Activated T-cell treated with anti-CD3 and anti-CD28 coated beads for 1 hour (primary cell): Measurements from ENCODE around the gene C16orf74.

Source experiments
- DNase-seq: peaks from one replicate; pipeline ENCODE4 v3.0.0-alpha.2; 2020; ENCODE audit warnings: low read depth

Gene C16orf74

GRCh38 chr16:85774136-85774535 is 23.2 kb upstream of the C16orf74 start:
- DNase-seq = no peak

- no peak for DNase-seq
Observed at GRCh38 chr16:85773044-85773443, 22.1 kb upstream of the C16orf74 start.

- no peak for DNase-seq
Observed at GRCh38 chr16:85770741-85771140, 19.8 kb upstream of the C16orf74 start.

- no peak for DNase-seq
Observed at GRCh38 chr16:85768199-85768598, 17.3 kb upstream of the C16orf74 start.

GRCh38 chr16:85767531-85767930 is 16.6 kb upstream of the C16orf74 start:
- DNase-seq = no peak

- no peak for DNase-seq
Observed at GRCh38 chr16:85765767-85766166, 14.9 kb upstream of the C16orf74 start.

GRCh38 chr16:85765211-85765610 is 14.3 kb upstream of the C16orf74 start:
- DNase-seq = no peak

- DNase-seq = no peak
Observed at GRCh38 chr16:85763616-85764015, 12.7 kb upstream of the C16orf74 start.

- DNase-seq = no peak
Observed at GRCh38 chr16:85762970-85763369, 12.1 kb upstream of the C16orf74 start.

GRCh38 chr16:85761861-85762260 is 11.0 kb upstream of the C16orf74 start:
- DNase-seq = no peak

GRCh38 chr16:85759631-85760419 is 8.9 kb upstream of the C16orf74 start:
- DNase-seq = no peak

GRCh38 chr16:85759136-85759535 is 8.2 kb upstream of the C16orf74 start:
- no peak for DNase-seq

- DNase-seq = no peak
Observed at GRCh38 chr16:85757341-85757822, 6.5 kb upstream of the C16orf74 start.

GRCh38 chr16:85755929-85756768 is 5.3 kb upstream of the C16orf74 start:
- DNase-seq = no peak

- no peak for DNase-seq
Observed at GRCh38 chr16:85754413-85754812, 3.5 kb upstream of the C16orf74 start.

GRCh38 chr16:85753976-85754375 is 3.1 kb upstream of the C16orf74 start:
- DNase-seq = no peak

- no peak for DNase-seq
Observed at GRCh38 chr16:85753559-85753958, 2.7 kb upstream of the C16orf74 start.

- no peak for DNase-seq
Observed at GRCh38 chr16:85752511-85753420, 1.9 kb upstream of the C16orf74 start.

GRCh38 chr16:85751698-85752501 is 1.0 kb upstream of the C16orf74 start:
- no peak for DNase-seq

- DNase-seq = no peak
Observed at GRCh38 chr16:85750146-85750826, 610 bp downstream of the C16orf74 start.

- DNase-seq = no peak
Observed at GRCh38 chr16:85749771-85750145, 1.1 kb downstream of the C16orf74 start.
